GM10266 (cell line): Measurements from ENCODE around the gene RRBP1.

ENCODE experiments used
- DNase-seq: peaks from one replicate; pipeline ENCODE4 v3.0.0; 2012; ENCODE audit errors: extremely low spot score
- TF ChIP-seq, protein P1 (sequence below): IDR thresholded peaks from 2 replicates; pipeline ENCODE4 v1.5.1; 2012; ENCODE audit warnings: mild to moderate bottlenecking, low read depth; ENCODE audit not compliant: control insufficient read depth, insufficient read depth; ENCODE audit errors: missing control alignments

RRBP1 gene

DNA sequence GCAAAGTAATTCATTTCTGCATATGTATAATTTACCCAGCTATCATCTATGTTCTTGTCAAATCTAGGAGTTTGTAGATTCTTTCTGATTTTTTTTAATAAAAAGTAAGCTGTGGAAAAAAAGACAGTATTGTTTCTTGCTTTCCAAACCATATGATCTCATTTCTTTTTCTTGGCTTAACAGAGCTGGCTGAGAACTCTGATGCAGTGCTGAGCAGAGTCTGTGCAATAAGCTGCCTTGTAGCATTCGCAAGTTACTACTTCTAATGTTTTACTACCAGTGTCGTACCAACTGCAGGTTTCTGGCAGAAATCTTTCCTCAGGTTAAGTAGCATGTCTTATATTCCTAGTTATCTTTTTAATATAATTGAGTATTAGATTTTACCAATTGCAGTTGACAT lies 15.6 kb downstream of the RRBP1 start:
- TF ChIP-seq, protein P1, sequence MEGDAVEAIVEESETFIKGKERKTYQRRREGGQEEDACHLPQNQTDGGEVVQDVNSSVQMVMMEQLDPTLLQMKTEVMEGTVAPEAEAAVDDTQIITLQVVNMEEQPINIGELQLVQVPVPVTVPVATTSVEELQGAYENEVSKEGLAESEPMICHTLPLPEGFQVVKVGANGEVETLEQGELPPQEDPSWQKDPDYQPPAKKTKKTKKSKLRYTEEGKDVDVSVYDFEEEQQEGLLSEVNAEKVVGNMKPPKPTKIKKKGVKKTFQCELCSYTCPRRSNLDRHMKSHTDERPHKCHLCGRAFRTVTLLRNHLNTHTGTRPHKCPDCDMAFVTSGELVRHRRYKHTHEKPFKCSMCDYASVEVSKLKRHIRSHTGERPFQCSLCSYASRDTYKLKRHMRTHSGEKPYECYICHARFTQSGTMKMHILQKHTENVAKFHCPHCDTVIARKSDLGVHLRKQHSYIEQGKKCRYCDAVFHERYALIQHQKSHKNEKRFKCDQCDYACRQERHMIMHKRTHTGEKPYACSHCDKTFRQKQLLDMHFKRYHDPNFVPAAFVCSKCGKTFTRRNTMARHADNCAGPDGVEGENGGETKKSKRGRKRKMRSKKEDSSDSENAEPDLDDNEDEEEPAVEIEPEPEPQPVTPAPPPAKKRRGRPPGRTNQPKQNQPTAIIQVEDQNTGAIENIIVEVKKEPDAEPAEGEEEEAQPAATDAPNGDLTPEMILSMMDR, result no peak
- no peak for DNase-seq

DNA sequence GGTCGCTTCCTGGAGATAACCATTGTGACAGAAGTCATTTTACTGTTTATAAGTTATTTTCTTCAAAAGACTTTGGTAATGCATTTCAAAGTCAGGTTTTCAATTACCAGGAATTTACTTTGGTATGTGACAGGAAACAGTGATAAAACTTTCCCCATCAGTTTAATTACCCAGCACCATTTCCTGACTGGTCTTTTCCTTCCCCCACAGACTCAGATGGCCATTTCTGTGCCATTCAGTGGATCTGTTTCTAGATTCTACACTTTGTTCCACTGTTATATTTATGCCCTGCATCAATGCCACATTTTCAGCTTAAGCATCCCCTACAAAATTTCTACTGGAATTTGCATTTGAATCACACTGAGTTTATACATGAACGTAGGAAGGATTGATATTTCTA lies 16.3 kb downstream of the RRBP1 start:
- TF ChIP-seq, protein P1, result no peak
- DNase-seq, result no peak

DNA sequence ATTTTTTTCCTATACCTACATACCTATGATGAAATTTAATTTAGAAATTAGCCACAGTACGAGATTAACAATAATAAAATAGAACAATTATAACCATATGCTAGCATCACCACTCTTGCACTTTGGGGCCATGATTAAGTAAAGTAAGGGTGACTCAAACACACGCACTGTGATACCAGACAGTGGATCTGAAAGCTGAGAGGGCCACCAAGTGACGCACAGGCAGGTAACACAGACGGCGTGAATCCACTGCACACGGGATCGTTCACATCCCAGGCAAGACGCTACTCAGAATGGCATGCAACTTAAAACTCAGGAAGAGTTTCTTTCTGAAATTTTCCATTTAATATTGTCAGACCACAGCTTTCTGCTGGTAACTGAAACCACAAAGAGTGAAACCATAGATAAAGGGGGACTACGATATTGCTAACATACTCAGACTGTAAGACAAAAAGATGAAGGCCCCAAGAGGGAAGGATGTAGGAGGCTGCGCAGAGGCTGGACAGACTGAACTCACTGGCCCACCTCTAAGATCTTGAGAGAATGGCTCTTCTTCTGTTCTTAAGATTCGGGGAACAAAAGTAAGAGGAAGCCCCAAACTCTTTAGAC lies 17.9 kb downstream of the RRBP1 start:
- DNase-seq, result no peak

DNA sequence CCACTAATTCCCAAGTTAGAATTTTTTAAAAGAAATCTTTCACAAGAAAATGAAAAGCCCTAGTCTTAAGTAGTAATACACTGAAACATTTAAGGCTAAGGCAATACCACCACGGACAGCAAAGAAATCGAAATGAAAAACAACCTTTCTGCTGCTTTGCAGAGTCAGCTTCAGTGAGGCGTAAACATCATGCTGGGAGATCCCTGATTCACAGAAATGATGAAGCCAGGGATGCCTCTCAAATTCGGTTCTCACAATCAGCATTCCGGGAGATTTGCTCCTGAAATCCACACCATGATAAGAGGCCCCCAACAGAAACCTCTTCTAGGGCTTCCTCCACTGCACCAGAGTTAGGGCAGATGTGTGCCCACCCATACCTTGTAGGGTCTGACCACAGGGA lies 18.6 kb downstream of the RRBP1 start:
- no peak for DNase-seq
- TF ChIP-seq, protein P1, result no peak

More for the DNA sequence above, 17.9 kb downstream of the RRBP1 start:
- TF ChIP-seq, protein P1, result no peak

DNA sequence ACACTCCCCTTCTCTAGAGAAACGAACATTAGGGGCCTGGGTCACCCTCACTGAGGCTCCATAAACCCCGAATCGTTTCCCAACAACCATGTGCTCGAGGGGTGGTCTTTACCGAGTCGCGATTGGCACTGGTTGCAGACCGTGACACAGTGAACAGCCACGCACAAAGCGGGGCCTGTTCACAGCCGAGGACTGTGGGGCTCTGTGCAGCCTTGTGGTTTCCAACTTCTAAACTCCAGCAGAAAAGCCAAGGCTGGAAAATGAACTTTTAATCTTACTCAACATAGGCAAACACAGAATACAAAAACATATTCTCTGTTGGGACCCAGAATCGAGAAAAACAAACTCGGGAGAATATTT lies 19.0 kb downstream of the RRBP1 start:
- no peak for DNase-seq
- TF ChIP-seq, protein P1, result no peak

DNA sequence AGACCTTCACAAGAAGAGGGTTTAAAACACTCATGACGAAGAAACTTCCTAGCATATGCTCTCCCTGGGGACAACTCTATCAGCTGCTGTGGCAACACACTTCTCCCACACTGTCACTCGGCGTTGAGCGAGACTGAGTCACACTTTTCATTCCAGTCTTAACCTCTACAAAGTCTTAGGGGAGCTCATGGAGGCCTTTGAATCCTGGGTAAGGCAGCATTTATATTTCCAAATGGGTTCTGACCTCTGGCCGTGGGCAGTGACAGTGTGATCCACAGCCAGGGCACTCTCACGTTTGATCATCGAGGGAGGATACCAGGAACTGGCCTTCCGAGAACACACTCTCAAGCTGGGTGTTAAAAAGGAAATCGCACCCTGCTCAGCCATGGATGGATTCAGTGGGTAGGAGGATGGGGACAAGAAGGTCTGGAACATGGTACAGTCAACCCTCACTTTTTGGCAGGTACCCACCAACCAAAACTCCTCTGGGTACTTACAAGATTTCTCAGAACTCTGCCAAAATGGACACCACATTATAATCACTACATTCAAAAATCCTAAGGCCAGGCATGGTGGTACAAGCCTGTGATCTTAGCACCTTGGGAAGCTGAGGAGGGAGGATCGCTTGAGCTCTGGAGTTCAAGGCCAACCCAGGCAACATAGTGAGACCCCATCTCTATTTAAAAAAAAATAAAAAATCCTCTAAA lies 19.6 kb downstream of the RRBP1 start:
- TF ChIP-seq, protein P1, result no peak
- no peak for DNase-seq

DNA sequence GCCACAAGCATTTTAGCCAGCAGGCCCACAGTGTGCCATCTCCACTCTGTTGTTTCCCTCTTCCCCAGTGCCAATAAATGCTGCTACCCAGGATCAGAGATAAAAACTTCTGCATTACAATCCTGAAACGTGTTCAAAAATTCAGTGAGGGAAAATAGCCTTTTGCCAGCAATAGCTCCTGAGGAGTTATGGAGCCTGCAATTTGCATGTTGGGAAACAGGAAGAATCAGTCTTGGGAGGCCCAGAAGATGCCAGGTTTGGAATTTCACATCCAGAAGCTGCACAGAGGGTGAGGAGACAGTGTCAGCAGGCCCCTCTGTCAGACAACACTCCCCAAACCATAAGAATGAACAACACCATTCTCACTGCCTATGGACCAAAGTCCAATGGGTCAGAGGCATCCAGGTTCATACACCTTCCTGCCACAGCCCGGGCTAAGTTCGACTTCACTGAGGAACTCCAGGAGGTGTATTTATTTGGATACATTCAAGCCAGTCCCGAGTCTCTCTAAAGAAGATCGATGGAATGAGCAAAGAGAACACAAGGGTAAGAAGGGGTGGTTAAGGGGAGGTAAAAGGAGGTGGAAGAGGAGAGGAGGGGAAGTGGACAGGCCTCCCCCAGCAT lies 20.8 kb downstream of the RRBP1 start:
- DNase-seq, result no peak
- TF ChIP-seq, protein P1, result no peak
